Omental fat pad (tissue), 4 donors: ENCODE data around the gene WFDC1. TPM values are rescaled to one million over a fixed set of nuclear protein-coding genes. Genes with fewer than 3 reads are reported as not detected.

Experiments
- ATAC-seq: fragments of 150-250 bp; one replicate; pipeline ENCODE4 v1.9.1; 2016; ENCODE audit warnings: mild to moderate bottlenecking, moderate library complexity; ENCODE audit not compliant: low FRiP score
- DNase-seq: peaks from one replicate; pipeline ENCODE4 v3.0.0-alpha.2; 2019; ENCODE audit warnings: low spot score
- CTCF ChIP-seq, 3 donors: fragments of 450-650 bp; IDR thresholded peaks; one replicate each; pipeline ENCODE4 v1.5.1; 2016 to 2017; ENCODE audit warnings: antibody characterized with exemption in 3 of 3, mild to moderate bottlenecking in 3 of 3, moderate library complexity in 2 of 3
- total RNA-seq, 4 donors: library from RNA; depleted of rRNA; stranded (reverse); fragments of >200 nt; gene quantifications; one replicate each; pipeline ENCODE4 v1.1.0, GENCODE V29; 2016

Gene WFDC1
- total RNA-seq, 4 donors from 2014 or later = 0.36 to 4.7 (median 2.5) TPM

GRCh38 chr16:84271037-84271436 is 23.6 kb upstream of the WFDC1 start:
- TF ChIP-seq CTCF (IDR thresholded peaks at IDR 0.05) = no peak
- ATAC-seq = no peak
- DNase-seq = no peak

GRCh38 chr16:84271866-84272265 is 22.8 kb upstream of the WFDC1 start:
- ATAC-seq = no peak
- DNase-seq = no peak
- TF ChIP-seq CTCF (IDR thresholded peaks at IDR 0.05) = no peak

- no peak for ATAC-seq
- no peak for DNase-seq
- no peak for TF ChIP-seq CTCF (IDR thresholded peaks at IDR 0.05)
Observed at GRCh38 chr16:84272740-84273320, 21.8 kb upstream of the WFDC1 start.

- no peak for DNase-seq
- no peak for ATAC-seq
- TF ChIP-seq CTCF (IDR thresholded peaks at IDR 0.05) = no peak
Observed at GRCh38 chr16:84274515-84274914, 20.2 kb upstream of the WFDC1 start.

DNA sequence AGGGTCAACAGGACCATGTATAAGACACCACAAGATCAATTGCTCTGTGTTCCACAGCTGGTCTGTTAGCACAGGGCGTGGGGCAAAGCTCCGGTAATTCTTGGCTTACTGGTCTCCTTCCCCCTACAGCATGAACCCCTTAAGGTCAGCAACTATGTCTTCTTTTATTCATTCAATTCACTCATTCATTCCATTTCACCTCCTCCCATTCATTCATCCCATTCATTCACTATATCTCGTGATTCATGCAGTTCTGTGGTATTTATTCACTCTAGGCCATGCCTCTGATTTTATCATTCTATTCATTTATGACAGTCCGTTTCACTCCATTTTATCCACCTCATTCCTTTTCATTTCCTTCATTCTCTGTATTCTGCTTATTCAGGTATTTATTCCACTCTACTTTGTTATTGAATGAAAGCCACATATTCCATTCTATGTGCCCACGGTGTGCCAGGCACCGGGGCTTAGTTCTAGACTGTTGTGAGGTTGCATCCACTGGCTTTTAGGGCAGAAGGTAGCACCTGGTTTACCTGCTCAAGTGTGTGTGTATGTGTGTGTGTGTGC is 19.0 kb upstream of the WFDC1 start:
- no peak for TF ChIP-seq CTCF (IDR thresholded peaks at IDR 0.05)
- no peak for DNase-seq
- ATAC-seq = no peak

DNA sequence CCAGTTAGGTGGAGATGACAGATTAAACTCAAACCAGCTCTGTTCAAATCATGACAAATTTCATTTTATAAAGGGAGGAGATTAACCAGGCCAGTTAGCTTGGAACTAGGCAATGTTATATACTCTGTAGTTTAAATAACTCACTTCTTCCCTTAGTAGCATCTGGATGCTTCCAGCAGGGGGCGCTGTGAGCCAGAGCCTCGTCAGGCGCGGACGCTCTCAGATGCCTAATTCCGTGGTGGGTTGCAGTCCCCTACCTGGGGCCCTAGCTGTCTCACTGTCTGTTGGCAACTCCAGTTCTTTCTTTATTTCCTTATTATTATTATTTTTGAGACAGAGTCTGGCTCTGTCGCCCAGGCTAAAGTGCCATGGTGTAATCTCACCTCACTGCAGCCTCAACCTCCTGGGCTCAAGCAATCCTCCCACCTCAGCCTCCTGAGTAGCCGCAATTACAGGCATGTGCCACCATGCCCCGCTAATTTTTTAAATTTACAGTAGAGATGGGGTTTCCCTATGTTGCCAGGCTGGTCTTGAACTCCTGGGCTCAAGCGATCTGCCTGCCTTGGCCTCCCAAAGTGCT is 17.3 kb upstream of the WFDC1 start:
- ATAC-seq = no peak
- DNase-seq = peak; percentile 65

More for the DNA sequence above, 17.3 kb upstream of the WFDC1 start:
- peak in 2 of 3 donors; percentile 31 to 49 for TF ChIP-seq CTCF (IDR thresholded peaks at IDR 0.05)
